Measurements from ENCODE around the gene NR4A2.

The NR4A2 gene
- total RNA-seq: 20.2 to 665 (median 37.2) reads per million in 9 experiments

- Mint-ChIP-seq H3K9me3 (no peaks in the 10 kb centered on the region), H3K27ac (peak within 1 kb of the TSS; percentile 100), H3K27me3 (peaks cover 0 to 19% of the 10 kb centered on the region in 2 donors), H3K4me1 (ENCODE audit: low read depth in 2 of 2) (peaks cover 38 to 47% of the 10 kb centered on the region in 2 donors), H3K4me3 (peak within 1 kb of the TSS; percentile 98), H3K36me3 (ENCODE audit: insufficient read depth) (peaks cover 87% of the 10 kb centered on the region)
- peak; percentile 59 for ATAC-seq (replicated peaks)
- DNase-seq: peak; percentile 90 to 91 (median 90)
These were observed at the start of gene NR4A2 for GRCh38 chr2:156332534-156333273. NR4A2 (minus strand) TSS chr2:156332721; CDS start chr2:156330186, 2,535 bp downstream.

GRCh38 chr2:156380117-156380645 is 47.7 kb upstream of the NR4A2 start:
- ATAC-seq (replicated peaks) (no peak), DNase-seq (no peak)
- Mint-ChIP-seq H3K9me3 (no peaks in the 10 kb centered on the region), H3K4me1 (ENCODE audit: low read depth in 2 of 2) (no peaks in the 10 kb centered on the region), H3K27me3 (peaks cover 0 to 12% of the 10 kb centered on the region in 2 donors), H3K36me3 (ENCODE audit: insufficient read depth) (no peaks in the 10 kb centered on the region), H3K27ac (no peak overlapping the region), H3K4me3 (no peak overlapping the region)

- Mint-ChIP-seq H3K4me3 (no peak overlapping the region), H3K4me1 (ENCODE audit: low read depth in 2 of 2) (no peaks in the 10 kb centered on the region), H3K9me3 (no peaks in the 10 kb centered on the region), H3K36me3 (ENCODE audit: insufficient read depth) (no peaks in the 10 kb centered on the region), H3K27ac (no peak overlapping the region), H3K27me3 (peaks cover 0 to 12% of the 10 kb centered on the region in 2 donors)
- ATAC-seq (replicated peaks) (no peak), DNase-seq (no peak)
These were observed 47.2 kb upstream of the NR4A2 start for GRCh38 chr2:156379714-156380113.

GRCh38 chr2:156379071-156379470 is 46.5 kb upstream of the NR4A2 start:
- Mint-ChIP-seq H3K4me1 (ENCODE audit: low read depth in 2 of 2) (no peaks in the 10 kb centered on the region), H3K4me3 (no peak overlapping the region), H3K36me3 (ENCODE audit: insufficient read depth) (no peaks in the 10 kb centered on the region), H3K27ac (no peak overlapping the region), H3K9me3 (no peaks in the 10 kb centered on the region), H3K27me3 (peaks cover 0 to 12% of the 10 kb centered on the region in 2 donors)
- no peak for ATAC-seq (replicated peaks)
- DNase-seq: no peak

GRCh38 chr2:156366753-156367152 is 34.2 kb upstream of the NR4A2 start:
- H3K4me1 Mint-ChIP-seq (ENCODE audit: low read depth in 2 of 2): no peaks in the 10 kb centered on the region
- DNase-seq: no peak
- H3K36me3 Mint-ChIP-seq (ENCODE audit: insufficient read depth): no peaks in the 10 kb centered on the region
- no peaks in the 10 kb centered on the region for H3K27me3 Mint-ChIP-seq
- ATAC-seq (replicated peaks): no peak
- H3K9me3 Mint-ChIP-seq: no peaks in the 10 kb centered on the region
- no peak overlapping the region for H3K27ac Mint-ChIP-seq
- no peak overlapping the region for H3K4me3 Mint-ChIP-seq

- H3K27ac Mint-ChIP-seq: no peak overlapping the region
- H3K27me3 Mint-ChIP-seq: no peaks in the 10 kb centered on the region
- ATAC-seq (replicated peaks) (no peak), DNase-seq (no peak)
- H3K4me3 Mint-ChIP-seq: no peak overlapping the region
- no peaks in the 10 kb centered on the region for H3K9me3 Mint-ChIP-seq
- no peaks in the 10 kb centered on the region for H3K4me1 Mint-ChIP-seq (ENCODE audit: low read depth in 2 of 2)
- no peaks in the 10 kb centered on the region for H3K36me3 Mint-ChIP-seq (ENCODE audit: insufficient read depth)
These were observed 30.6 kb upstream of the NR4A2 start for GRCh38 chr2:156363141-156363540.

GRCh38 chr2:156356014-156356754 is 23.7 kb upstream of the NR4A2 start:
- Mint-ChIP-seq H3K9me3 (no peaks in the 10 kb centered on the region), H3K4me1 (ENCODE audit: low read depth in 2 of 2) (no peaks in the 10 kb centered on the region)
- DNase-seq: no peak

GRCh38 chr2:156352911-156353310 is 20.4 kb upstream of the NR4A2 start:
- no peaks in the 10 kb centered on the region for H3K36me3 Mint-ChIP-seq (ENCODE audit: insufficient read depth)
- no peak overlapping the region for H3K4me3 Mint-ChIP-seq
- no peaks in the 10 kb centered on the region for H3K27me3 Mint-ChIP-seq
- DNase-seq: no peak
- ATAC-seq (replicated peaks): no peak
- H3K27ac Mint-ChIP-seq: no peak overlapping the region
- H3K9me3 Mint-ChIP-seq: no peaks in the 10 kb centered on the region
- H3K4me1 Mint-ChIP-seq (ENCODE audit: low read depth in 2 of 2): no peaks in the 10 kb centered on the region

More at GRCh38 chr2:156356014-156356754, 23.7 kb upstream of the NR4A2 start:
- no peaks in the 10 kb centered on the region for H3K27me3 Mint-ChIP-seq
- H3K4me3 Mint-ChIP-seq: no peak overlapping the region
- ATAC-seq (replicated peaks): no peak
- H3K36me3 Mint-ChIP-seq (ENCODE audit: insufficient read depth): no peaks in the 10 kb centered on the region
- no peak overlapping the region for H3K27ac Mint-ChIP-seq

- Mint-ChIP-seq H3K27ac (no peak overlapping the region), H3K9me3 (no peaks in the 10 kb centered on the region), H3K4me3 (no peak overlapping the region), H3K27me3 (no peaks in the 10 kb centered on the region), H3K36me3 (ENCODE audit: insufficient read depth) (no peaks in the 10 kb centered on the region), H3K4me1 (ENCODE audit: low read depth in 2 of 2) (no peaks in the 10 kb centered on the region)
- ATAC-seq (replicated peaks) (no peak), DNase-seq (no peak)
These were observed 18.0 kb upstream of the NR4A2 start for GRCh38 chr2:156350374-156351142.

GRCh38 chr2:156349605-156350004 is 17.1 kb upstream of the NR4A2 start:
- H3K9me3 Mint-ChIP-seq: no peaks in the 10 kb centered on the region
- no peaks in the 10 kb centered on the region for H3K36me3 Mint-ChIP-seq (ENCODE audit: insufficient read depth)
- H3K27me3 Mint-ChIP-seq: no peaks in the 10 kb centered on the region
- no peaks in the 10 kb centered on the region for H3K4me1 Mint-ChIP-seq (ENCODE audit: low read depth in 2 of 2)
- ATAC-seq (replicated peaks) (no peak), DNase-seq (no peak)
- no peak overlapping the region for H3K27ac Mint-ChIP-seq
- H3K4me3 Mint-ChIP-seq: no peak overlapping the region

- Mint-ChIP-seq H3K9me3 (no peaks in the 10 kb centered on the region), H3K4me3 (no peak overlapping the region), H3K27me3 (no peaks in the 10 kb centered on the region), H3K36me3 (ENCODE audit: insufficient read depth) (no peaks in the 10 kb centered on the region), H3K27ac (no peak overlapping the region), H3K4me1 (ENCODE audit: low read depth in 2 of 2) (no peaks in the 10 kb centered on the region)
- DNase-seq (no peak), ATAC-seq (replicated peaks) (no peak)
These were observed 16.6 kb upstream of the NR4A2 start for GRCh38 chr2:156349161-156349560.

- Mint-ChIP-seq H3K4me3 (no peak overlapping the region), H3K4me1 (ENCODE audit: low read depth in 2 of 2) (peaks cover 3 to 6% of the 10 kb centered on the region in 2 donors), H3K27ac (no peak overlapping the region), H3K9me3 (no peaks in the 10 kb centered on the region), H3K36me3 (ENCODE audit: insufficient read depth) (peaks cover 10% of the 10 kb centered on the region), H3K27me3 (no peaks in the 10 kb centered on the region)
- DNase-seq: no peak
- ATAC-seq (replicated peaks): no peak
These were observed 14.9 kb upstream of the NR4A2 start for GRCh38 chr2:156347431-156347830.

- no peaks in the 10 kb centered on the region for H3K9me3 Mint-ChIP-seq
- no peak for DNase-seq
- H3K36me3 Mint-ChIP-seq (ENCODE audit: insufficient read depth): peaks cover 17% of the 10 kb centered on the region
- no peaks in the 10 kb centered on the region for H3K27me3 Mint-ChIP-seq
- no peak for ATAC-seq (replicated peaks)
- H3K4me1 Mint-ChIP-seq (ENCODE audit: low read depth in 2 of 2): peaks cover 3 to 6% of the 10 kb centered on the region in 2 donors
- H3K4me3 Mint-ChIP-seq: no peak overlapping the region
- H3K27ac Mint-ChIP-seq: peak overlapping the region in 1 of 2 donors; percentile 7
These were observed 14.2 kb upstream of the NR4A2 start for GRCh38 chr2:156346731-156347130.
